Spleen (tissue), 13 donors: ENCODE data around the gene SMR3A. TPM values are rescaled to one million over a fixed set of nuclear protein-coding genes. Genes with fewer than 3 reads are reported as not detected.

Experiments used
- DNase-seq: peaks from one replicate; pipeline ENCODE4 v3.0.0-alpha.2; 2020
- H3K27ac ChIP-seq, 8 donors: fragments of 200-600 bp; sonication (generic) in 7 of 8; 1 replicate in 4 of 8; 2 replicates in 4 of 8; pipeline versions ENCODE4 v1.5.0 to v1.8.0; 2016 to 2021; ENCODE audit warnings: inconsistent platforms in 4 of 8, mild to moderate bottlenecking in 4 of 8, moderate library complexity in 1 of 8
- H3K27me3 ChIP-seq, 7 donors: fragments of 200-600 bp; sonication (generic) in 6 of 7; replicated peaks in 1 of 7; 1 replicate in 4 of 7; 2 replicates in 3 of 7; pipeline versions ENCODE4 v1.5.0 to v1.8.0; 2016 to 2021; ENCODE audit warnings: inconsistent platforms in 3 of 7, mild to moderate bottlenecking in 1 of 7
- H3K36me3 ChIP-seq, 6 donors: fragments of 200-600 bp; sonication (generic) in 5 of 6; 1 replicate in 4 of 6; 2 replicates in 2 of 6; pipeline versions ENCODE4 v1.5.0 to v1.8.0; 2016 to 2021; ENCODE audit warnings: inconsistent platforms in 2 of 6
- H3K4me1 ChIP-seq, 6 donors: fragments of 200-600 bp; sonication (generic) in 5 of 6; 1 replicate in 3 of 6; 2 replicates in 3 of 6; pipeline versions ENCODE4 v1.5.0 to v1.8.0; 2016 to 2021; ENCODE audit warnings: inconsistent platforms in 3 of 6
- H3K4me3 ChIP-seq, 8 donors: fragments of 200-600 bp; sonication (generic) in 7 of 8; 1 replicate in 4 of 8; 2 replicates in 4 of 8; pipeline versions ENCODE4 v1.5.0 to v1.8.0; 2016 to 2021; ENCODE audit warnings: inconsistent platforms in 4 of 8, mild to moderate bottlenecking in 4 of 8, moderate library complexity in 2 of 8
- H3K9me3 ChIP-seq, 8 donors: fragments of 200-600 bp; sonication (generic) in 7 of 8; 1 replicate in 4 of 8; 2 replicates in 4 of 8; pipeline versions ENCODE4 v1.5.0 to v1.8.0; 2016 to 2021; ENCODE audit warnings: inconsistent platforms in 4 of 8
- POLR2A ChIP-seq, 3 donors: fragments of 450-650 bp; IDR thresholded peaks; one replicate each; pipeline ENCODE4 v1.5.1; 2017; ENCODE audit warnings: antibody characterized with exemption in 3 of 3, mild to moderate bottlenecking in 1 of 3
- POLR2AphosphoS5 ChIP-seq, 3 donors: sonication (generic); formaldehyde crosslinking; IDR thresholded peaks; one replicate each; pipeline ENCODE4 v1.5.1; 2017; ENCODE audit warnings: antibody characterized with exemption in 3 of 3
- WGBS, 5 donors: extraction: QIAGEN DNeasy Blood & Tissue Kit in 3 of 5; methylation state at CpG; one replicate each; pipeline versions ENCODE4 v1.1.5 to v1.1.7; 2013 to 2018; 5-methylcytosine and 5-hydroxymethylcytosine counted together
- intact Hi-C: fragments of 100-400 bp; cut with DNase I; formaldehyde crosslinking; loops from one replicate; pipeline ENCODE4 v1.15.0; 2023; ENCODE audit warnings: low total_unique reads
- long read RNA-seq, 2 donors: transcript quantifications; one replicate each; lab custom pipeline, GENCODE V29; 2026
- polyA plus RNA-seq, 3 donors: library from polyadenylated mRNA; stranded (reverse); fragments of 200-250 nt; gene quantifications; one replicate each; pipeline ENCODE4 v1.2.1, GENCODE V29; 2013
- total RNA-seq, 7 donors: library from RNA; depleted of rRNA in 3 of 7; stranded (reverse); fragments of >200 nt in 3 of 7; fragmentation: NEBNext Ultra II Directional in 4 of 7; extraction: Animal tissue kit (Norgen Biotek cat#: 25700) in 4 of 7; gene quantifications; one replicate each; pipeline versions ENCODE4 v1.1.0 to v1.2.1, GENCODE V29; 2016 to 2021
- TF ChIP-seq, protein P1 (sequence below), 11 experiments: fragments of 200-600 bp in 7 of 11; fragments of 450-650 bp in 4 of 11; sonication (generic) in 4 of 11; IDR thresholded peaks in 8 of 11; conservative IDR thresholded peaks in 3 of 11; 1 replicate in 7 of 11; 2 replicates in 4 of 11; pipeline versions ENCODE4 v1.4.0 to v1.8.0; 2016 to 2021; ENCODE audit warnings: antibody characterized with exemption in 11 of 11, inconsistent platforms in 4 of 11, mild to moderate bottlenecking in 1 of 11
- donor health status: healthy with polysubstance abuse.
- donor health status: DM: no; HTN: no; CAD: no; lungs with moderate emphysema.
- donor health status: DM: no; HTN: no; CAD: no.
- donor health status: Bipolar disorder and iron deficiency.
- donor health status: healthy.
- donor health status: DM: no; HTN: no; CAD: no.
- donor health status: DM: yes; HTN: yes; CAD: no.

The SMR3A gene
- total RNA-seq: not detected
- not detected for polyA plus RNA-seq
- long read RNA-seq, donor 1: 0 reads
- long read RNA-seq, donor 2: 0 reads

- Histone ChIP-seq H3K36me3 (no peaks in the 10 kb centered on the region), H3K27me3 (no peaks in the 10 kb centered on the region), H3K4me1 (no peaks in the 10 kb centered on the region), H3K9me3 (no peaks in the 10 kb centered on the region), H3K4me3 (no peak within 1 kb of the TSS), H3K27ac (no peak within 1 kb of the TSS)
- intact Hi-C loops: no loop called here
- no peak for DNase-seq
- TF ChIP-seq POLR2AphosphoS5 (IDR thresholded peaks at IDR 0.05) (no peak), POLR2A (IDR thresholded peaks at IDR 0.05) (no peak)
- TF ChIP-seq, protein P1, sequence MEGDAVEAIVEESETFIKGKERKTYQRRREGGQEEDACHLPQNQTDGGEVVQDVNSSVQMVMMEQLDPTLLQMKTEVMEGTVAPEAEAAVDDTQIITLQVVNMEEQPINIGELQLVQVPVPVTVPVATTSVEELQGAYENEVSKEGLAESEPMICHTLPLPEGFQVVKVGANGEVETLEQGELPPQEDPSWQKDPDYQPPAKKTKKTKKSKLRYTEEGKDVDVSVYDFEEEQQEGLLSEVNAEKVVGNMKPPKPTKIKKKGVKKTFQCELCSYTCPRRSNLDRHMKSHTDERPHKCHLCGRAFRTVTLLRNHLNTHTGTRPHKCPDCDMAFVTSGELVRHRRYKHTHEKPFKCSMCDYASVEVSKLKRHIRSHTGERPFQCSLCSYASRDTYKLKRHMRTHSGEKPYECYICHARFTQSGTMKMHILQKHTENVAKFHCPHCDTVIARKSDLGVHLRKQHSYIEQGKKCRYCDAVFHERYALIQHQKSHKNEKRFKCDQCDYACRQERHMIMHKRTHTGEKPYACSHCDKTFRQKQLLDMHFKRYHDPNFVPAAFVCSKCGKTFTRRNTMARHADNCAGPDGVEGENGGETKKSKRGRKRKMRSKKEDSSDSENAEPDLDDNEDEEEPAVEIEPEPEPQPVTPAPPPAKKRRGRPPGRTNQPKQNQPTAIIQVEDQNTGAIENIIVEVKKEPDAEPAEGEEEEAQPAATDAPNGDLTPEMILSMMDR (IDR thresholded peaks at IDR 0.05 in 8 of 11, conservative IDR thresholded peaks at IDR 0.05 in 3 of 11): no peak
- WGBS, 5 donors: 57 to 80% (median 71%) methylated on average over 3 of the region's 3 CpGs
These were observed at the start of gene SMR3A for GRCh38 chr4:70360460-70360859. TSS of gene SMR3A (plus strand) at chr4:70360760. CDS start at chr4:70362116, 1,356 bp downstream.

GRCh38 chr4:70313736-70314135 is 46.8 kb upstream of the SMR3A start:
- no peaks in the 10 kb centered on the region for H3K36me3 ChIP-seq
- DNase-seq: no peak
- H3K4me1 ChIP-seq: no peaks in the 10 kb centered on the region
- peaks cover 0 to 3% (median 0%) of the 10 kb centered on the region in 8 donors for H3K9me3 ChIP-seq
- H3K27me3 ChIP-seq: no peaks in the 10 kb centered on the region
- intact Hi-C loops: no loop called here
- no peak overlapping the region for H3K27ac ChIP-seq
- H3K4me3 ChIP-seq: no peak overlapping the region
- TF ChIP-seq POLR2AphosphoS5 (IDR thresholded peaks at IDR 0.05): no peak
- TF ChIP-seq POLR2A (IDR thresholded peaks at IDR 0.05): no peak
- TF ChIP-seq, protein P1 (IDR thresholded peaks at IDR 0.05 in 8 of 11, conservative IDR thresholded peaks at IDR 0.05 in 3 of 11): no peak

DNA sequence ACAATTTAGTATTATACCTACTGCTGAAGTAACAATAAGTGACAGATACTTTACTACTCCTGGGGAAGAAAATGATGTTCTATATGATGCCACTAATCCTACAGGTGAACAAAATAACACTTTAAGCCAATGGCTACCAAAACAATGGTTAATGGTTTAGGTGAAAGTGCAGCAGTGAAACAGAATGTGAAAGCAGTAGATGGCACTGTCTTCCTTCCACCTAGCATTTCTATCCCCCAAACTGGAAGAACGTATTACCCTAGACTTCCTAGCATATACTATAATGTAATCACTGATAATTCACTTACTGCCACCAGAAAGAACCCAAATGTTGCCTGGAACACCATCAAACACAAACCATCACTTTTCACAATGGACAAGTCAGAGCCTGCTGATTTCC is 44.6 kb upstream of the SMR3A start:
- WGBS, 5 donors: 0 to 61% (median 50%) methylated on average over 1 of the region's 1 CpG
- DNase-seq: no peak

DNA sequence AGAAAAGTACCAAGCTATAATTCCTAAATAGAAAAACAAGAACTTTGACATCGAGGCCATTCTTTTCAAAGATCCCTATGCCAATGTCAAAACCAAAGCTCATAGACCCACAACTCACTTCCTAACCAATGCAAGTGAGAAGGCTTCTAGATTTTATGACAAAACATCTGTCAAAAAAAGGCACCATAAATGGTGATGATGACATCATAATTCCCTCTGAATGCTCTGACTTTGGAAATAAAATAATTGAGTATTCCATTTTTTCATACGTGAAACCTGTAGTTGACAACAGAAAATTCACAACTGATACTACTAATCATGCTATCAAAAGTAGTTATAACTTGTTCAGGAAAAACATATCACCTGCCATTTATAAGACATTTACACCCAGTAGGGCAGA is 34.5 kb upstream of the SMR3A start:
- 71 to 87% (median 79%) methylated on average over 2 of the region's 2 CpGs for WGBS, 5 donors
- intact Hi-C loops: no loop called here
- H3K27me3 ChIP-seq: no peaks in the 10 kb centered on the region

More for the DNA sequence above, 44.6 kb upstream of the SMR3A start:
- intact Hi-C loops: no loop called here
- Histone ChIP-seq H3K36me3 (no peaks in the 10 kb centered on the region), H3K27me3 (no peaks in the 10 kb centered on the region), H3K4me3 (no peak overlapping the region), H3K9me3 (no peaks in the 10 kb centered on the region), H3K4me1 (no peaks in the 10 kb centered on the region), H3K27ac (no peak overlapping the region)
- TF ChIP-seq POLR2AphosphoS5 (IDR thresholded peaks at IDR 0.05): no peak
- TF ChIP-seq, protein P1 (IDR thresholded peaks at IDR 0.05 in 8 of 11, conservative IDR thresholded peaks at IDR 0.05 in 3 of 11): no peak
- TF ChIP-seq POLR2A (IDR thresholded peaks at IDR 0.05): no peak

DNA sequence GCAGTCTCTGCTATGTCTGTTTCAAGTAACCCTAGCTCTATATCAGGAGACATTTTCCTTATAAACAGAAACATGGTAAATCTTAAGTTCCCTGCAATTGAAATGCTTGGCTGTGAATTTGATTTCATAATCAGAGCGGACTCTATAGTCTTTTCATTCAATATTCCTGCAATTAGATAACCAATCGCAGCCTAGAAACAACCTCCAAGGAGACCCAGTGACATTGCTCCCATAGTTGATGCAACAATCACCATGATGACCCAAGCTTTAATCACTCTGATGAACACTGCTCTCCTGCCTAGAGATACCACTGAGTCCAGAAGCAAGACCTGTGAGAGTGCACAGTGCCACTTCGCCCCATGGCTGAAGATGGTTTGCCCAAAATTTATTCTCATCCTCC is 25.9 kb upstream of the SMR3A start, which contains the start of gene CABS1:
Gene CABS1, plus strand, starts transcription at position 301 of the 400 bp plus-strand sequence. Its CDS starts 59 bp downstream, at position 360.
- H3K27me3 ChIP-seq: no peaks in the 10 kb centered on the region
- no peak within 1 kb of the TSS for H3K4me3 ChIP-seq
- H3K4me1 ChIP-seq: no peaks in the 10 kb centered on the region
- DNase-seq: no peak
- intact Hi-C loops: no loop called here
- TF ChIP-seq POLR2AphosphoS5 (IDR thresholded peaks at IDR 0.05) (no peak), POLR2A (IDR thresholded peaks at IDR 0.05) (no peak)
- TF ChIP-seq, protein P1 (IDR thresholded peaks at IDR 0.05 in 8 of 11, conservative IDR thresholded peaks at IDR 0.05 in 3 of 11): no peak
- no peaks in the 10 kb centered on the region for H3K9me3 ChIP-seq
- 85 to 95% (median 93%) methylated on average over 3 of the region's 3 CpGs for WGBS, 5 donors
- H3K36me3 ChIP-seq: no peaks in the 10 kb centered on the region
- no peak within 1 kb of the TSS for H3K27ac ChIP-seq

More for the DNA sequence above, 34.5 kb upstream of the SMR3A start:
- no peak for TF ChIP-seq POLR2A (IDR thresholded peaks at IDR 0.05)
- H3K36me3 ChIP-seq: no peaks in the 10 kb centered on the region
- no peak overlapping the region for H3K4me3 ChIP-seq
- H3K27ac ChIP-seq: no peak overlapping the region
- no peak for DNase-seq
- H3K9me3 ChIP-seq: no peaks in the 10 kb centered on the region
- no peaks in the 10 kb centered on the region for H3K4me1 ChIP-seq
